Endometrium (tissue), 2 donors: ENCODE results near the gene NPPA.
"Not testable (repeated sequence)": the region's sequence is repeated elsewhere in the genome, so short reads cannot be mapped to it uniquely, and the experiment has no call there.

ENCODE experiments used
- FAIRE-seq: peaks from 2 replicates; lab custom pipeline; 2012; peaks lifted over from hg19 to GRCh38; lab: Jason Lieb, UNC
- donor health status: control.
- donor health status: control.

Gene NPPA

DNA sequence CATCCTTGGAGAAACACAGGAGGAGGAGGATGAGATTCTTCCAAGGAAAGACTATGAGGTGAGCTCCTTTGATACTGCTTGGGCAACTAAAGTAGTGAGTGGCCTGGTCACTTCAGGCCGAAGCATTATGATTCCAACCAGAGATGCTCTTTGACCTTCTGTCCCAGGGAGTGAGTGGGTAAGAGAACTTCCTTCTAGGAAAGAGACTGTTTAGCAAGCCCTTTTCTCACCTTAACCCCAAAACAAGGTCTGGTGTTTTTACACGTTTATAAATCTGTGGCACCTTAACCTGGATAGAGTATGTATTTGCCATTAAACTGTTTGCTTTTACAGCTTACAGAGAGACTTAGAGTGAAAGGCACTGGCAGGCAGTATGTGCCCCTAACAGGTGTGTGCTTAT is 40.5 kb downstream of the NPPA start:
- no peak for FAIRE-seq

DNA sequence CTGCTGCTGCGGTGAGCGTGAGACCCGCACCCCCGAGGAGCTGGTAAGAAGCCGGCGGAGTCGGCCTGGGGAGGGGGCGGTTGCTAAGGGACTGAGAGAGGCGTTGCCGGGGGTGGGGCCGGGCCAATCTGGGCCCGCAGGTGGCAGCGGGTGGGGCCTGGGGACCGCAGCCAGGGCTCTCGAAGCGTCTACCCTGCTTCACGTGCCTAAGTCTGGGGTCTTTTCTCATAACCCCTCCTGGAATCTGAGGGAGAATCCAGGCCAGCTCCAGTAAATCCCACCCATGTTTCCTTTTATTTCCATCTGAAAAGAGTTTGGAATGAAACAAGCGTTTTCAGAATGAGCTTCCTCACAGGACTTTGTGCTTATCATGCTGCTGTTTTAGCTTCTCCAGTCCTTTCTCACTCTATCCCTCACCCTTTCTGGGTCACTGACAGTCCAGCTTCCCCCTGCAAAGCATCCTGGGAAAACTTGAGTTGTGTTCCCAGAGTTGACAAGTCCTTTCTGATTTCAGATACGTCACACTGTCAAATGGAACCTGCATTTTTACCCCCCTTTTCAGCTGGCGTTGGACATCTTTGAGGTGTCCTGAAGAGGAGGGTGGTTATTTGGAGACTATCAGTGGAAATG is 41.2 kb downstream of the NPPA start:
- no peak for FAIRE-seq

DNA sequence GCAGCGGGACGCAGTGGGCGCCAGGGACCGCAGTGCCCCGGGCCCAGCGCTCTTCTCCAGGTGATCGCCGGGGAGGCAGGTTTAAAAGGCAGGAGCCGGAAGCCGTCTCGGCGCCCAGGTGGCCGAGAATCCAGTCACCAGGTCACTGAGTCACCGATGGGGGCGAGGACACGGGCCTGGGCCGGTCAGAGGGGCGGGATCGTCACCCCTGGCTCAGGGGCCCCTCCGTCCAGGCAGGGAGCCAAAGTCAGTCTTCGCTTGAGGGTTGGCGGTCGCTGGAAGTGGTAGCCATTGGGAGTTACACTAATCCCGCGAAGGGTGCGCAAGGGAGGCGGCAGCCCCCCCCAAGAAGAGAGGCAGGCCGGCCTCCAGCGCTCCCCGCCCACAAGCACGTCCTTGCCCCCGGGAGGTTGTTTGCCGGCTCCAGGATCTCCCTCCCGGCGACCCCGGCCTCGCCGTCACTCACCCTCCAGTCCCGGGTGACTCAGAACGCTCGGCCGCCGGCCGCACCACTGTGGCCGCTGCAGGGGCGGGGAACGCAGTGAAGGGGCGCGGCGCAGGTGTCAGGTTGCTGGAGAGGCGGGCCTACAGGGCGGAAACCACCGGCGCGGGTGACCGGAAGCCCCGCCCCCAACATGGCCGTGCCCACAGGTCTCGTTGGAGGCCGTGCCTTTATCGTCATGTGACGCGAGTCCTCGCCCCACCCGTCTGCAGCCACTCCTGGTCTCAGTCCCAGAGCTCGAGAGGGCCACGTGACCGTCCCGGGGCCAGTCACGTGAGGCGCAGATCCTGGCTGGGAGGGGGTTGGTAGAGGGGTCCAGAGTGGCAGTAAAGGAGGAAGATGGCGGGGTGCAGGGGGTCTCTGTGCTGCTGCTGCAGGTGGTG is 41.9 kb downstream of the NPPA start, which contains the start of the genes CLCN6 and MTHFR:
Gene CLCN6 (plus strand): TSS at position 770 of the 885 bp plus-strand sequence. CDS start 72 bp downstream, at position 842.
Gene MTHFR (minus strand): TSS at position 543 of the 885 bp plus-strand sequence. CDS start 2,848 bp downstream, outside the sequence.
- peak; percentile 95 for FAIRE-seq

DNA sequence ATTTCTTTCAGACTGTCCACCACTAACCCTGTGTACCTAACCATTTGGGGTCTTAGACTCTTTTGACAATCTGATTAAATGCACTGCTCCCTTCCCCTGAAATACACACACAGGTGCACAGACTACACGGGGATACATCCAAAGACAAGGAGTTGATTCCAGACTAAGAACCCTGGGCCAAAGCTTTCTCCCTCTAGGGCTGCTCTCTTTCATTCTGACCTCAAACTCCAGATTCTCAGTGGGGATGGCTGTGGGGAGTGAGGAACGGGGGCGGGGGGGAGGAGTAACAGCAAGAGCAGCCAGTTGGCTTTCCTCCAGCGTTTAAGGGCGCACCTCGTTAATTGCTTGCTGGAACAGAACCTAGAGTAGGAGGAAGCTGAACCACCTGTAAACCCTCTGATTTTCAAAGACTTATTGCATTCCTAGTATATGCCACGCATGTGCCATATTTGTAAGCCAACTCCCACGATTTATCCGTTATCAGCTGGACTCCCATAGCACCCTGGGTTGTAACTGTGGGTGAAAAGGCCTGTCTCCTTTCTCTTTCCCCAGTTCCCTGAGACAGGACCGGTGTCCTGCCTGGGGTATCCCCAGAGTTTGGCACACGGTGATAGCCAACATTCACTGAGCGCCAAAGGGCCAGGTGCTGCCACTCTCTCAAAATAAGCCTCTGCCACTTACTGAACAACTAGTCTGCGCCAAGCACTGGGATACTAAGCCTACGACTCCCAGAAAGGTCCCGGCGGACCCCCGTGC is 42.7 kb downstream of the NPPA start:
- FAIRE-seq = no peak

DNA sequence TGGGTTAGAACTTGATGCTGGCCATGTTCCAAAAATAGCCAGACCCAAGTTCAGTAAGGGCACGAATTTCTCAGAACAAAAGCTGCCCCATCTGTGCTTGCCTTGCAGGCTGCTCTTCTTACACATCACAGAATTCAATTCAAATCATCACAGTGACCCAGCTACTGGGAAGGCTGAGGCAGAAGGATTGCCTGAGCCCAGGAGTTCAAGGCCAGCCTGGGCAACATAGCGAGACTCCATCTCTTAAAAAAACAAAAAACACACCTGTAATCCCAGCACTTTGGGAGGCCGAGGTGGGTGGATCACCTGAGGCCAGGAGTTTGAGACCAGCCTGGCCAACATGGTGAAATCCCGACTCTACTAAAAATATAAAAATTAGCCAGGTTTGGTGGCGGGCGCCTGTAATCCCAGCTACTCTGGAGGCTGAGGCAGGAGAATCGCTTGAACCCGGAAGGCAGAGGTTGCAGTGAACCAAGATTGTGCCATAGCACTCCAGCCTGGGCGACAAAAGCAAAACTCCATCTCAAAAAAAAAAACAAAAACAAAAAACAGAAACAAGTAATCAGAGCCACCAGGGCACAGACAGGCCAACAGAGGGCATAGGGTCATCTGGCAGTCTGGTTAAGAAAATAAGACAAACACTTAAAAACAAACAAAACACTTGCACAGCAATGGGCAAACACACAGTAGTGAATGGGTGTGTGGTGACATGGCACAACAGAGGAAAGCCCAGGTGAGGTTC is 43.5 kb downstream of the NPPA start:
- not testable (repeated sequence) for FAIRE-seq

DNA sequence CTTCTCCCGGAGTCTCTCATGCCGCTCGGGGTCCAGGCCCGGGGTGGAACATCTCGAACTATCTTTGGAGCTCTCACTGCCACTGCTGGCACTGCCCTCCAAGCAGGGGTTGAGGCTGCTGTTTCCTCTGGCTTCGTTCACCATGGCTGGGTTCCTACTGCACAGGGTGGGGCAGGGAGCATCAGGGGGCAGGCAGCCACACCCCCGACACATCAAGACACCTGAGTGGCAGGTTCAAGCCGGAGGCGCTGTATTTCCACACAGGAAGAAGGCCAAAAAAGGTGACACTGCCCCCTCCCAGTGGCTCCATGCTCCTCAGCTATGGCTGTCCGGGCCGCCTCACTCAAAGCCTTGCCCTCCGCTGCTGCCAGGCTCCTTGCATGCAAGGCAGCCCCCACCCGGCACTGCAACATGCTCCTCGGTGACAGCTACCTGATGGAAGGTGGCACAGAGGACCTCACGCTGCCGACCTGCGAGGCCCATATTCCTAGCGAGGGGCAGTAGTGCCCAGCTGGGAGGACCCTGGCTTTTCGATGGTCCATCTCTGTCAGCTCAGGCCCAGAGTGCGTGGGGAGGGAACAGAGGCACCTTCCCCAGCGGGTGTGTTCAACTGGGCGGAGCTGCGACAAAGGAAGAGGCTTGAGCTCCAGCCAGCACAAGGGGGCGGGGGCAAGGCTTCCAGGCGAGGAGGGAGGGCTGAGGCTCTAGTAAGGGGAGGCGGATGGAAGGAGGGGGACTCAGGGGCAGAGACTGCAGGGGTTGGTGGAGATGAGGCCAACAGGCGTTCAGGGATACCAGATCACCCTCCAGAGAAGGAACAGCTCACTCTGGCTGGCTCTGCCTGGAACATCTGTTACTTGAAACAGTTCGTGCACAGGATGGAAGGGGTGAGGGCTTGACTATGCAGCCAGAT is 44.4 kb downstream of the NPPA start:
- peak; percentile 29 for FAIRE-seq

DNA sequence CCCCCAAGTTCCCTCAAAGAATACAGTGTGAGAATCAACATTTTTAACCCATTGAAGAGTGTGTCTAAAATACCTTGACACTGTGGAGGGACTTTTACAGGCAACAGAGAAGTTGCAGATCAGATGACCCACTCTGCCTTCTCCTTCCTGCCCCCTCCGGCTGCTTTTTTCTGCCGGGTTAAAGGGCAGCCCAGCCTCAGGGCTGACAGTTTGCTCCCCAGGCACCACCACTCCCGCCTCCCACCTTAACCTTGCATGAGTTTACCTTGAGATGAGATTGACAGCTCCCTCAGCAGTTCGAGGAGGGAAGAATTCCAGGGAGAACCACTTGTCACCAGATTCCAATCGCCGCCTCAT is 45.0 kb downstream of the NPPA start:
- no peak for FAIRE-seq

DNA sequence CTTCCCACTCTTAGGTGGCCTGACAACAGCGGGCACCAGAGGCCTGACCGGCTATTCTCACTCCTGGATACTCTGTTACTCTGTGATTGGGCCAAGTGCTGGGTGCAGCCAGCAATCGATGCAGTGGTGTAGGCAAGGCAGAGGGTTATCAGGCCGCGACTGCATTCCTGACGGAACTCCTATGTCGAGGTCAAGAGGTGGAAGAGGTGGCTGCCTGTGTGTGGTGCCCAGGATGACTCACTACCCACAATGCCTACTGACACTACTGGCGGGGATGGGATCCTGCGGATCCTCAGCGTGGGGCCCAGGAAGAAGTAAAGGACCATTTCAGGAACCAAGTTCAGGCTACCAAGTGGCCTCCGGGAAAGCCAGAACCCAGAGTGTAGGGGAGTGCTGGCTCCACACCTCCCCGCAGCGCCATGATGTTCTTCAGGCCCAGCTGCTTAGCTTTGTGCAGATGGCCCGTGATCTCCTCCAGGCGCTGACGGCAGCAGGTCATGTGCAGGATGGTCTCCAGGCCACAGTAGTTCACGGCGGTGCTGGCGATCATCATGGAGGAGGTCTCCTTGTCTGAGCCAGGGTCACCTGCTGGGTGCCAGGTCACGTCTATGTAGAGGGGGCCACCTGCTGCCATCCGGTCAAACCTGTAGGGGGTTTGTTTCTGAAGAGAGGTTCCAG is 46.7 kb downstream of the NPPA start:
- no peak for FAIRE-seq

DNA sequence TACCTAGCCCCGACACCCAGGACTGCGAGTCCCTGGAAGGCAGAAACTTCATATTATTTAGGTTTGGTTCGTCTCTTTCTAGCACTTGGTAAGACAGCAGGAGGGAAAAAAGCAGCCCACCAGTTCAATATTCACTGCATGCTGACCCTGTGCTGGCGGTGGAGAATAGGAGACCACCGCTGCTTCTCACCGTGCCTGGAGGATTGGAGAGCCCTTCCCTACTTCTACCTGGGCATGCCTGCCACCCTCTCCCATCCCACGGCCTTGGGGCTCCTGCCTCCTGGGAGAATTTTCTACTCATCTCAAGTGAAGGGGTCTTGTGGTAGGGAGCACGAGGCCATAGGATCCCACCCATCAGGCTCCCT is 47.2 kb downstream of the NPPA start:
- FAIRE-seq = no peak

DNA sequence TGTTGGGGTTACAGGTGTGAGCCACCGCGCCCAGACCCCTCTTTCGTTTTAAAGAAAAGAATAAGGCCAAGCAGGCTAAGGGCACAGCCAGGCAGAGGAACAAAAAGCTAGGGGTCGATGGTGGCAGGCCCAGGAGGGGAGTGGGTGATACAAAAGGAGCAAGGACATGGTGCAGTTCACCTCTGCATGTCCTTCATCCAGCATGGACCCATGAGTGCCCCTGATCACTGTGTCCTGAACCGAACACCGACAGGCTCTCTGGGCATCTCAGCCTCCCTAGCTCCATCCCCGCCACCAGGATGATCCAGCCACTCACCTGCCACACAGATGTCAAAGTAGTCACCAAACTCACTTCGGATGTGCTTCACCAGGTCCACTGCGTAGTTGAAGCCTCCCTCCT is 47.7 kb downstream of the NPPA start:
- FAIRE-seq = no peak

DNA sequence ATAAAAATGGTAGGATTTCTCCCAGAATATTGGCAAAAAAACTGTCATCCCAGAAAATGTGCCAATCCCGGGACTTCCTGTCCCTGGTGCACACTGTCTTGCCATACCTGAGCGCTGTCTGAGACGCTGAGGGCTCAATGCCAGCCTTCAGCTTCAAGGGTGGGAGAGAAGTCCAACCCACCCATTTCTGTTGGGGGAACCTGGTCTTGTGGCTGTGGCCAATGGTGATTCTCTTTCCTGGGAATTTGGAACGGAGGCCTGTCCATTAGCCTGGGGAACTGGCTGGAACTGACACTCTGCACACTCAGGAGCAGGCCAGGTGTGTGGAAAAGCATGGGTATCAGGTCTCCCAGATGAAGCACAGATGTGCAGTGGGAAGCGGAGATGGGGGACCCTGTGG is 48.5 kb downstream of the NPPA start:
- no peak for FAIRE-seq

DNA sequence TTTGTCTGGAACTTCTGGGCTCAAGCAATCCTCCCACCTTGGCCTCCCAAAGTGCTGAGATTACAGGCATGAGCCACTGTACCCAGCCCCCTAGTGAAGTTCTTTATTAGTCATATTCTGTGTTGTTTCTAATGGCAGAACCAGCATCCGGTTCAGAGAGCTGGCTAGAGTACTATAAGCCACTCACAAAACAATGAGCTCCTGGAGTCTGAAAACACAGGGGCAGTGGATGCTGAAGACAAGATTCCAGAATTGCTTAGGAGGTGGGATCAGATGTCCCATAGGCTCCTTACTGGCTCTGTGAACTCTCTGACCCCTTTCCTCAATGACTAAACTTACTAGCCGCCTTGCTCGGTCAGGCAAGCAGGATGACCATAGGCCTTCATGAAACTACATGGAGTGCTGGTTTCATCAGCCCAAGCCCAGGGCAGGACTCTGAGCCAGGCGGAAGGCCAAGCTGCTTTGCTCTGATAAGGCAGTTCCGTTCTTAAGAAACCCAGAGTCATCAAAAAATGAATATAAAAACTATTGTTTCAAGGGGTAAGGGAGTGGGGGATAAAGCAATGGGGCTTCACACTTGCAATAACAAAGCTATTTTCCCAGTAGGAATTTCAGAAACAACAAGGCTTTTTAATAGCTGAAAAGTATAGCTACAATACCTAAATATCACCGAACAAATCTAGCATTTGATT is 49.9 kb downstream of the NPPA start:
- no peak for FAIRE-seq

DNA sequence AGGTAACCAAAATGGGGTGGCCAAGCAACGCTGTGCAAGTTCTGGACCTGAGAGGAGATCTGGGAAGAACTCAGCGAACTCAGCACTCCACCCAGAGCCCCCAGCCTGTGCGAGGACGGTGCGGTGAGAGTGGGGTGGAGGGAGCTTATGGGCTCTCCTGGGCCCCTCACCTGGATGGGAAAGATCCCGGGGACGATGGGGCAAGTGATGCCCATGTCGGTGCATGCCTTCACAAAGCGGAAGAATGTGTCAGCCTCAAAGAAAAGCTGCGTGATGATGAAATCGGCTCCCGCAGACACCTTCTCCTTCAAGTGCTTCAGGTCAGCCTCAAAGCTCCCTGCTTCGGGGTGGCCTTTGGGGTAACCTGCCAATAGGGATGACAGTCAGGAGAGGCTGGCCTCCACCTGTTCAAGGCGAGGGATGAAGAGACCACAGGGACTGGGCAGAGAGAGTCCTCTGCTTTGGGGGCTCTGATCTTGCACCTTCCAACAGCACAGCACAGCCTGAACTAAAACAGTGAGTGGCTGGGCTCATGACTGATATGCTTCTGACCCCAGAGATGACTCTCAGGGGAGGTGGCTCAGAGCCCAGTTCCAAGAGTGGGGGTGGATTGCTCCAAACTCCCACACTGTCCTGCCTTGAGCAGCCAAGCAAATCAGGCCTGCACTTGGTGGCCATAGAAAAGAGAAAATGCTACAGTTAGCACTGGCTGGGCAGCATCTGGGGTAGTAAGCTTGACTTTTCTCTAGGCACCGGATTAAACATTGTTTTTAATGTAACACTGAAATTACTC is 51.4 kb downstream of the NPPA start:
- no peak for FAIRE-seq
